H9 (cell line): ENCODE measurements around the gene MYO1D. TPM values are rescaled to one million over a fixed set of nuclear protein-coding genes. Genes with fewer than 3 reads are reported as not detected.

Experiments used
- DNase-seq: peaks from one replicate; pipeline ENCODE4 v3.0.0-alpha.2; 2017
- H2AFZ ChIP-seq: one replicate; pipeline ENCODE4 v1.6.1; 2013; ENCODE audit warnings: mild to moderate bottlenecking, low read length, control low read depth, moderate library complexity
- H2AK5ac ChIP-seq: 2 replicates; pipeline ENCODE4 v1.6.1; 2013; ENCODE audit warnings: low read length, control low read depth, mixed read lengths; ENCODE audit not compliant: insufficient read length
- H2BK120ac ChIP-seq: one replicate; pipeline ENCODE4 v1.6.1; 2013; ENCODE audit warnings: low read depth, mild to moderate bottlenecking, low read length, control low read depth, inconsistent platforms; ENCODE audit not compliant: poor library complexity, severe bottlenecking
- H2BK12ac ChIP-seq: 2 replicates; pipeline ENCODE4 v1.6.1; 2013; ENCODE audit warnings: low read length, control low read depth, mixed read lengths, low read depth; ENCODE audit not compliant: insufficient read length
- H2BK15ac ChIP-seq: 2 replicates; pipeline ENCODE4 v1.6.1; 2013; ENCODE audit warnings: low read depth, low read length, control low read depth
- H2BK20ac ChIP-seq: one replicate; pipeline ENCODE4 v1.6.1; 2013; ENCODE audit warnings: low read depth, mild to moderate bottlenecking, low read length, control low read depth, inconsistent platforms; ENCODE audit not compliant: poor library complexity, severe bottlenecking
- H2BK5ac ChIP-seq: 2 replicates; pipeline ENCODE4 v1.6.1; 2013; ENCODE audit warnings: low read length, control low read depth, mixed read lengths; ENCODE audit not compliant: insufficient read length
- H3K14ac ChIP-seq: 2 replicates; pipeline ENCODE4 v1.6.1; 2013; ENCODE audit warnings: low read length, control low read depth; ENCODE audit not compliant: insufficient read depth
- H3K18ac ChIP-seq: 2 replicates; pipeline ENCODE4 v1.6.1; 2013; ENCODE audit warnings: low read depth, mild to moderate bottlenecking, mixed read lengths, low read length, control low read depth; ENCODE audit not compliant: insufficient read length
- H3K23ac ChIP-seq: 2 replicates; pipeline ENCODE4 v1.6.1; 2013; ENCODE audit warnings: low read length, control low read depth, mixed read lengths, low read depth; ENCODE audit not compliant: insufficient read length
- H3K23me2 ChIP-seq: 2 replicates; pipeline ENCODE4 v1.6.1; 2013; ENCODE audit warnings: low read depth, mild to moderate bottlenecking, mixed read lengths, low read length, control low read depth; ENCODE audit not compliant: insufficient read length, poor library complexity, severe bottlenecking
- H3K27ac ChIP-seq: 2 replicates; pipeline ENCODE4 v1.5.1; 2013; ENCODE audit warnings: low read length, control low read depth, mixed read lengths, low read depth; ENCODE audit not compliant: insufficient read length
- H3K27me3 ChIP-seq: 2 replicates; pipeline ENCODE4 v1.6.1; 2013; ENCODE audit warnings: low read length, control low read depth, inconsistent platforms; ENCODE audit not compliant: insufficient read depth
- H3K4ac ChIP-seq: 2 replicates; pipeline ENCODE4 v1.6.1; 2013; ENCODE audit warnings: low read depth, mild to moderate bottlenecking, control low read depth, inconsistent platforms, low read length, moderate library complexity
- H3K4me1 ChIP-seq: 2 replicates; pipeline ENCODE4 v1.6.1; 2013; ENCODE audit warnings: low read length, control low read depth, inconsistent platforms; ENCODE audit not compliant: insufficient read depth
- H3K4me2 ChIP-seq: 2 replicates; pipeline ENCODE4 v1.6.1; 2013; ENCODE audit warnings: low read length, control low read depth, mixed read lengths; ENCODE audit not compliant: insufficient read length, insufficient read depth
- H3K56ac ChIP-seq: 2 replicates; pipeline ENCODE4 v1.6.1; 2013; ENCODE audit warnings: low read depth, mild to moderate bottlenecking, mixed read lengths, low read length, control low read depth; ENCODE audit not compliant: insufficient read length
- H3K79me1 ChIP-seq: 2 replicates; pipeline ENCODE4 v1.6.1; 2013; ENCODE audit warnings: low read depth, mild to moderate bottlenecking, moderate library complexity, low read length, control low read depth, inconsistent platforms; ENCODE audit not compliant: insufficient read depth, poor library complexity, severe bottlenecking
- H3K79me2 ChIP-seq: 2 replicates; pipeline ENCODE4 v1.6.1; 2013; ENCODE audit warnings: low read length, control low read depth, inconsistent platforms; ENCODE audit not compliant: insufficient read depth
- H3K9ac ChIP-seq: 2 replicates; pipeline ENCODE4 v1.6.1; 2013; ENCODE audit warnings: low read length, control low read depth, mixed read lengths; ENCODE audit not compliant: insufficient read length; ENCODE audit errors: extremely low read depth
- H3K9me3 ChIP-seq: one replicate; pipeline ENCODE4 v1.6.1; 2013; ENCODE audit warnings: low read depth, low read length, inconsistent platforms; ENCODE audit not compliant: control insufficient read depth
- H3T11ph ChIP-seq: one replicate; pipeline ENCODE4 v1.6.1; 2013; ENCODE audit warnings: mild to moderate bottlenecking, low read length, control low read depth, inconsistent platforms
- H4K20me1 ChIP-seq: one replicate; pipeline ENCODE4 v1.6.1; 2013; ENCODE audit not compliant: control insufficient read depth, insufficient read length, insufficient read depth
- H4K5ac ChIP-seq: 2 replicates; pipeline ENCODE4 v1.6.1; 2013; ENCODE audit warnings: low read depth, mild to moderate bottlenecking, mixed read lengths, low read length, control low read depth; ENCODE audit not compliant: insufficient read length
- H4K8ac ChIP-seq: replicated peaks from 2 replicates; pipeline ENCODE4 v1.6.1; 2013; ENCODE audit warnings: low read length, control low read depth, mixed read lengths, low read depth; ENCODE audit not compliant: insufficient read length
- H4K91ac ChIP-seq: 2 replicates; pipeline ENCODE4 v1.6.1; 2013; ENCODE audit warnings: low read depth, mild to moderate bottlenecking, moderate library complexity, mixed read lengths, low read length, control low read depth; ENCODE audit not compliant: insufficient read length
- H3K27ac Mint-ChIP-seq, 3 experiments: 2 replicates in 2 of 3; 3 replicates in 1 of 3; pipeline ENCODE4 v1.8.0; 2020 to 2021; ENCODE audit warnings: mixed read lengths in 3 of 3, mild to moderate bottlenecking in 1 of 3, moderate library complexity in 1 of 3
- H3K27me3 Mint-ChIP-seq: 2 replicates; pipeline ENCODE4 v1.8.0; 2021; ENCODE audit warnings: low read depth, mild to moderate bottlenecking, moderate library complexity, mixed read lengths
- H3K36me3 Mint-ChIP-seq, 3 experiments: 2 replicates in 2 of 3; 3 replicates in 1 of 3; pipeline ENCODE4 v1.8.0; 2020 to 2021; ENCODE audit warnings: low read depth in 3 of 3, mixed read lengths in 3 of 3; ENCODE audit not compliant: insufficient read depth in 1 of 3
- H3K4me1 Mint-ChIP-seq, 2 experiments: 2 replicates each; pipeline ENCODE4 v1.8.0; 2020; ENCODE audit warnings: mixed read lengths in 2 of 2
- H3K4me3 Mint-ChIP-seq, 2 experiments: 2 replicates in 1 of 2; 3 replicates in 1 of 2; pipeline ENCODE4 v1.8.0; 2020 to 2021; ENCODE audit warnings: mild to moderate bottlenecking in 2 of 2, mixed read lengths in 2 of 2, moderate library complexity in 1 of 2
- H3K9me3 Mint-ChIP-seq, 2 experiments: 2 replicates in 1 of 2; 3 replicates in 1 of 2; pipeline ENCODE4 v1.8.0; 2020; ENCODE audit warnings: mild to moderate bottlenecking in 2 of 2, mixed read lengths in 2 of 2, moderate library complexity in 1 of 2
- CTCF ChIP-seq: fragments of 200-600 bp; sonication (generic); conservative IDR thresholded peaks from 3 replicates; pipeline ENCODE4 v1.8.0; 2021; ENCODE audit warnings: antibody characterized with exemption, mild to moderate bottlenecking
- WGBS: extraction: QIAGEN DNeasy Blood & Tissue Kit; methylation state at CpG from one replicate; pipeline ENCODE4 v1.1.7; 2013; ENCODE audit warnings: missing lambda C conversion rate, low lambda C conversion rate, mixed read lengths; ENCODE audit not compliant: insufficient read length; ENCODE audit errors: extremely low coverage; 5-methylcytosine and 5-hydroxymethylcytosine counted together
- total RNA-seq: library from RNA; stranded (reverse); gene quantifications from 2 replicates; pipeline ENCODE4 v1.2.1, GENCODE V29; 2021

The MYO1D gene
- total RNA-seq, 1 experiment from 2014 or later, result 19.0 TPM

- Histone ChIP-seq H3K79me2 (no peaks in the 10 kb centered on the region), H4K91ac (no peak overlapping the region), H4K5ac (no peak overlapping the region), H3K23ac (no peak overlapping the region), H3K14ac (no peak overlapping the region), H2BK120ac (no peak overlapping the region), H3K79me1 (no peaks in the 10 kb centered on the region), H3K23me2 (no peaks in the 10 kb centered on the region), H3K4me2 (no peak overlapping the region), H3T11ph (no peak overlapping the region), H3K4ac (no peak overlapping the region), H2BK12ac (no peak overlapping the region), H2BK15ac (no peak overlapping the region), H3K18ac (no peak overlapping the region), H3K9me3 (no peaks in the 10 kb centered on the region), H3K9ac (no peak overlapping the region), H4K8ac (no peak overlapping the region), H3K4me1 (no peaks in the 10 kb centered on the region), H3K27me3 (no peaks in the 10 kb centered on the region), H2AFZ (no peak overlapping the region), H2AK5ac (no peak overlapping the region), H3K27ac (no peak overlapping the region), H4K20me1 (no peaks in the 10 kb centered on the region), H2BK5ac (no peak overlapping the region), H3K56ac (no peak overlapping the region), H2BK20ac (no peak overlapping the region)
- H3K27ac Mint-ChIP-seq, result no peak overlapping the region
- H3K9me3 Mint-ChIP-seq, result no peaks in the 10 kb centered on the region
- TF ChIP-seq CTCF, result no peak
- H3K4me3 Mint-ChIP-seq, result no peak overlapping the region
- H3K27me3 Mint-ChIP-seq, result no peaks in the 10 kb centered on the region
- whole genome bisulfite sequencing, result no CpG with 5 or more reads among the region's 3 CpGs
- H3K4me1 Mint-ChIP-seq, result no peaks in the 10 kb centered on the region
- no peaks in the 10 kb centered on the region for H3K36me3 Mint-ChIP-seq
- no peak for DNase-seq
These were observed 242.8 kb downstream of the MYO1D start for GRCh38 chr17:32634167-32634566.
